B cell (primary cell): ENCODE measurements around the gene CASP12.

Experiments
- CTCF ChIP-seq: fragments of 200-600 bp; IDR thresholded peaks from one replicate; pipeline ENCODE4 v1.8.0; 2022; ENCODE audit warnings: antibody characterized with exemption, mild to moderate bottlenecking
- EZH2 ChIP-seq: IDR thresholded peaks from 2 replicates; pipeline ENCODE4 v1.6.1; 2012; ENCODE audit warnings: borderline replicate concordance, low read depth, mild to moderate bottlenecking, moderate library complexity, low read length; ENCODE audit not compliant: insufficient read depth, poor library complexity, severe bottlenecking

GRCh38 chr11:104879514-104880190, 18.6 kb downstream of the CASP12 start:
- TF ChIP-seq CTCF (no peak), EZH2 (no peak)
